Mesendoderm (in vitro differentiated cells): ENCODE data around the gene GMDS.
A peak's percentile ranks its signal among the peaks of the same experiment; 100 is the strongest.

ENCODE experiments used
- DNase-seq: peaks from one replicate; pipeline ENCODE4 v3.0.0; 2013
- H2AK5ac ChIP-seq: 2 replicates; pipeline ENCODE4 v1.6.1; 2013; ENCODE audit warnings: low read length, inconsistent platforms
- H2BK120ac ChIP-seq: 2 replicates; pipeline ENCODE4 v1.6.1; 2013; ENCODE audit warnings: low read depth, mild to moderate bottlenecking, low read length, moderate library complexity, mixed read lengths
- H2BK15ac ChIP-seq: replicated peaks from 2 replicates; pipeline ENCODE4 v1.6.1; 2013; ENCODE audit warnings: low read depth, mild to moderate bottlenecking, moderate library complexity
- H2BK5ac ChIP-seq: 2 replicates; pipeline ENCODE4 v1.6.1; 2013; ENCODE audit warnings: low read length, inconsistent platforms
- H3K18ac ChIP-seq: 2 replicates; pipeline ENCODE4 v1.6.1; 2013; ENCODE audit warnings: mild to moderate bottlenecking, low read length, mixed read lengths
- H3K23ac ChIP-seq: one replicate; pipeline ENCODE4 v1.6.1; 2013; ENCODE audit warnings: low read length
- H3K27ac ChIP-seq: 2 replicates; pipeline ENCODE4 v1.5.1; 2013; ENCODE audit warnings: low read depth, mild to moderate bottlenecking, inconsistent platforms, low read length, moderate library complexity
- H3K27me3 ChIP-seq: 2 replicates; pipeline ENCODE4 v1.6.1; 2013; ENCODE audit warnings: low read length, control low read depth, mild to moderate bottlenecking, inconsistent platforms; ENCODE audit not compliant: insufficient read depth, poor library complexity
- H3K36me3 ChIP-seq: 2 replicates; pipeline ENCODE4 v1.6.1; 2013; ENCODE audit warnings: low read length, inconsistent platforms; ENCODE audit not compliant: control insufficient read depth, insufficient read depth
- H3K4ac ChIP-seq: one replicate; pipeline ENCODE4 v1.6.1; 2013; ENCODE audit warnings: low read depth, mild to moderate bottlenecking, low read length, moderate library complexity
- H3K4me1 ChIP-seq: 2 replicates; pipeline ENCODE4 v1.6.1; 2013; ENCODE audit warnings: low read depth, low read length, inconsistent platforms; ENCODE audit not compliant: control insufficient read depth
- H3K4me2 ChIP-seq: 2 replicates; pipeline ENCODE4 v1.6.1; 2013; ENCODE audit warnings: low read length
- H3K4me3 ChIP-seq: 2 replicates; pipeline ENCODE4 v1.5.1; 2013; ENCODE audit warnings: mild to moderate bottlenecking, low read length
- H3K56ac ChIP-seq: one replicate; pipeline ENCODE4 v1.6.1; 2013; ENCODE audit warnings: low read length
- H3K79me1 ChIP-seq: 2 replicates; pipeline ENCODE4 v1.6.1; 2013; ENCODE audit warnings: low read length, inconsistent platforms
- H3K79me2 ChIP-seq: 2 replicates; pipeline ENCODE4 v1.6.1; 2013; ENCODE audit warnings: mild to moderate bottlenecking, low read length; ENCODE audit not compliant: control insufficient read depth, insufficient read depth
- H3K9ac ChIP-seq: 2 replicates; pipeline ENCODE4 v1.6.1; 2013; ENCODE audit warnings: low read length, inconsistent platforms
- H4K5ac ChIP-seq: one replicate; pipeline ENCODE4 v1.6.1; 2013; ENCODE audit warnings: low read length
- H4K8ac ChIP-seq: one replicate; pipeline ENCODE4 v1.6.1; 2013; ENCODE audit warnings: low read depth, mild to moderate bottlenecking, control low read depth, low read length, moderate library complexity
- WGBS: extraction: QIAGEN DNeasy Blood & Tissue Kit; methylation state at CpG from one replicate; pipeline ENCODE4 v1.1.7; 2013; ENCODE audit warnings: low lambda C conversion rate, missing lambda C conversion rate; ENCODE audit not compliant: insufficient coverage; ENCODE audit errors: extremely low coverage; 5-methylcytosine and 5-hydroxymethylcytosine counted together

GMDS gene

GRCh38 chr6:1842334-1842733 lies 403.1 kb downstream of the GMDS start:
- H3K4me2 ChIP-seq = no peak overlapping the region
- H2BK15ac ChIP-seq = no peak overlapping the region
- H2AK5ac ChIP-seq = no peak overlapping the region
- no peak overlapping the region for H3K4me3 ChIP-seq
- no peak overlapping the region for H3K27ac ChIP-seq
- H3K18ac ChIP-seq = no peak overlapping the region
- H3K56ac ChIP-seq = no peak overlapping the region
- H3K23ac ChIP-seq = no peak overlapping the region
- no peak overlapping the region for H4K5ac ChIP-seq
- no peak for DNase-seq
- H2BK120ac ChIP-seq = no peak overlapping the region
- no peak overlapping the region for H3K4ac ChIP-seq
- no peaks in the 10 kb centered on the region for H3K79me1 ChIP-seq
- no peak overlapping the region for H4K8ac ChIP-seq
- no peak overlapping the region for H2BK5ac ChIP-seq
- no CpG with 5 or more reads among the region's 2 CpGs for WGBS
- peaks cover 4% of the 10 kb centered on the region for H3K4me1 ChIP-seq
- no peaks in the 10 kb centered on the region for H3K79me2 ChIP-seq
- H3K36me3 ChIP-seq = no peaks in the 10 kb centered on the region
- H3K27me3 ChIP-seq = no peaks in the 10 kb centered on the region
- no peak overlapping the region for H3K9ac ChIP-seq

DNA sequence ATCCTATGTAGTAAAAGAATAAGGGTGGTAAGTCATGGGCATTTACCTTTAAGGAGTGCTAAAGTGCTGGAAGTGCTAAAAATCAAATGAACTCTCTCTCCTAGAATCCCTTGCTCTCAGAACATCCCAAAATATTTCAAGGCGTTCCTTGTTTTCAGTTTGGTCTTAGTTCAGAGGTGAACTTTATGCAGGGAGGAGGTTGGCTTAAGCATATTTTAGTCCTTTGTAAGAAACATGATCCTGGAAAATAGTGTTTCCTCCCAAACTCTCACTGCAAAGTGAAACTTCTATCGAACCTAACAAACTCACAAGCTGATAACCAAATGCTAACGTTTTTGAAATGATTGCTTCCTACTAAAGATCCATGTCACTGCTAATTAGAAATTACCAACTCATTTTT lies 404.3 kb downstream of the GMDS start:
- no peaks in the 10 kb centered on the region for H3K79me2 ChIP-seq
- no CpG with 5 or more reads among the region's 3 CpGs for WGBS
- no peak overlapping the region for H4K8ac ChIP-seq
- no peak overlapping the region for H2BK5ac ChIP-seq
- no peak overlapping the region for H3K4ac ChIP-seq
- H3K4me2 ChIP-seq = no peak overlapping the region
- H2BK120ac ChIP-seq = no peak overlapping the region
- no peak overlapping the region for H3K23ac ChIP-seq
- H3K4me1 ChIP-seq = peaks cover 4% of the 10 kb centered on the region
- no peak overlapping the region for H2AK5ac ChIP-seq
- H3K56ac ChIP-seq = no peak overlapping the region
- H3K36me3 ChIP-seq = no peaks in the 10 kb centered on the region
- no peak overlapping the region for H2BK15ac ChIP-seq
- no peak overlapping the region for H4K5ac ChIP-seq
- no peak overlapping the region for H3K18ac ChIP-seq
- H3K9ac ChIP-seq = no peak overlapping the region
- no peaks in the 10 kb centered on the region for H3K27me3 ChIP-seq
- no peak overlapping the region for H3K4me3 ChIP-seq
- no peak for DNase-seq
- no peak overlapping the region for H3K27ac ChIP-seq
- H3K79me1 ChIP-seq = no peaks in the 10 kb centered on the region

- no peak overlapping the region for H3K18ac ChIP-seq
- H3K27me3 ChIP-seq = no peaks in the 10 kb centered on the region
- H2BK15ac ChIP-seq = no peak overlapping the region
- H2AK5ac ChIP-seq = no peak overlapping the region
- H3K4me2 ChIP-seq = no peak overlapping the region
- no CpG with 5 or more reads among the region's 13 CpGs for WGBS
- no peak overlapping the region for H3K27ac ChIP-seq
- DNase-seq = no peak
- no peak overlapping the region for H3K9ac ChIP-seq
- H2BK5ac ChIP-seq = no peak overlapping the region
- no peak overlapping the region for H4K5ac ChIP-seq
- no peak overlapping the region for H3K23ac ChIP-seq
- no peak overlapping the region for H4K8ac ChIP-seq
- H3K4me1 ChIP-seq = peaks cover 4% of the 10 kb centered on the region
- no peaks in the 10 kb centered on the region for H3K79me2 ChIP-seq
- H3K56ac ChIP-seq = no peak overlapping the region
- H3K79me1 ChIP-seq = no peaks in the 10 kb centered on the region
- H3K36me3 ChIP-seq = no peaks in the 10 kb centered on the region
- no peak overlapping the region for H2BK120ac ChIP-seq
- H3K4me3 ChIP-seq = no peak overlapping the region
- no peak overlapping the region for H3K4ac ChIP-seq
Measured at GRCh38 chr6:1840491-1841121, 404.8 kb downstream of the GMDS start.

DNA sequence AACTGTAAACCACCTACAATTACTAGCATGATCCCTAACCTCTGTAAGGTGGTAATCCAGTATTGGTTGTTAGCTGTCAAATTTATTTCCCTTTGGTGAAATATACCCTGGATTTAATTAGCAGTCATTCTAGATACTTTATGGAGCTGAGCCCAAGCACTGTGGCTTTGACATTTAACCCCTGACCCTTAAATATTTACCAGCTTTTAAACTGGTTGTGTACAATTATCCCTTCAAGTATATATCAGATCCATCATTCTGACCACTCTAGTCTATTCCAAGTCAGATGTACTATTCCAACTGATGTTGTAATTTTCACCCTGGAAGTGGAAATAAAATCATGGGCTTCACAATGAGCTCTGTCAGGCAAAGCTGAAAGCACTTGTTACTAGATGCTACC lies 406.0 kb downstream of the GMDS start:
- no peaks in the 10 kb centered on the region for H3K79me1 ChIP-seq
- H3K56ac ChIP-seq = no peak overlapping the region
- H3K36me3 ChIP-seq = no peaks in the 10 kb centered on the region

DNA sequence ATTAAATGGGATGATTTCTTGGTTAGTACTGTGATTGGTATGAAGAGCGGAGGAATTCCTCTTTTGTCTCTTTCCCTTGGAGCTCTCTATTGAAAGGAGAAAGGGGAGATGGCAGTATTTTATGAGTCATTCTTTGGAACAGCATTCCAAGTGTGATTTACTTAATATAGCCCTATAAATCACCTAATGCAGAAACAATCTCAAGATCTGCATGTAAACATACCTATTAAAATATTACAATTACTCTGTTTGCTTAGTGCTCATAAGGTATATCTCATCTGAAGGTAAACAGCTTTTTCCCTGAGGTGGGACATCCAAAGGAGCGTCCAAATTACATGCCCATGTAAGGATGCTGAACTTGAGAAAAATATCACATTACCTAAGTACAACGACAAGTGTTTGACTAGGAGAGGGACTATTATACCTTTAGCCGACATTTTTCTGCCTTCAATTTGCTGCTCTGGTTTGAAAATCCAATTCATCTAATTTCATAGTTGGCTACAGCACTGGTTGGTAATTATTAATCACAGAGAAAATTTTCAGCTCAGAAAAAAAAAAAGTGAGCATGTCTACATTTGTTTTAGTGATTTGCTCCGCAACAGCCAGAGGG lies 406.7 kb downstream of the GMDS start:
- H3K79me1 ChIP-seq = no peaks in the 10 kb centered on the region
- no peak overlapping the region for H2BK15ac ChIP-seq
- H3K18ac ChIP-seq = no peak overlapping the region
- no CpG with 5 or more reads among the region's 5 CpGs for WGBS
- H4K8ac ChIP-seq = no peak overlapping the region
- no peaks in the 10 kb centered on the region for H3K27me3 ChIP-seq
- peak; percentile 26 for DNase-seq
- no peaks in the 10 kb centered on the region for H3K36me3 ChIP-seq
- H2AK5ac ChIP-seq = no peak overlapping the region
- H2BK5ac ChIP-seq = no peak overlapping the region
- peaks cover 4% of the 10 kb centered on the region for H3K4me1 ChIP-seq
- no peak overlapping the region for H3K4me2 ChIP-seq
- no peak overlapping the region for H4K5ac ChIP-seq
- no peak overlapping the region for H3K9ac ChIP-seq
- no peak overlapping the region for H3K56ac ChIP-seq
- H3K4me3 ChIP-seq = no peak overlapping the region
- H2BK120ac ChIP-seq = no peak overlapping the region
- no peaks in the 10 kb centered on the region for H3K79me2 ChIP-seq
- H3K23ac ChIP-seq = no peak overlapping the region
- H3K27ac ChIP-seq = no peak overlapping the region
- H3K4ac ChIP-seq = no peak overlapping the region

More for the DNA sequence above, 406.0 kb downstream of the GMDS start:
- DNase-seq = no peak
- H2BK15ac ChIP-seq = no peak overlapping the region
- H4K8ac ChIP-seq = no peak overlapping the region
- no peak overlapping the region for H3K4me3 ChIP-seq
- no peaks in the 10 kb centered on the region for H3K79me2 ChIP-seq
- no peak overlapping the region for H3K23ac ChIP-seq
- no peak overlapping the region for H4K5ac ChIP-seq
- no peak overlapping the region for H2AK5ac ChIP-seq
- no peak overlapping the region for H3K4ac ChIP-seq
- H2BK5ac ChIP-seq = no peak overlapping the region
- no peak overlapping the region for H2BK120ac ChIP-seq
- H3K4me2 ChIP-seq = no peak overlapping the region
- H3K4me1 ChIP-seq = peaks cover 4% of the 10 kb centered on the region
- H3K27me3 ChIP-seq = no peaks in the 10 kb centered on the region
- H3K9ac ChIP-seq = no peak overlapping the region
- H3K27ac ChIP-seq = no peak overlapping the region
- H3K18ac ChIP-seq = no peak overlapping the region

DNA sequence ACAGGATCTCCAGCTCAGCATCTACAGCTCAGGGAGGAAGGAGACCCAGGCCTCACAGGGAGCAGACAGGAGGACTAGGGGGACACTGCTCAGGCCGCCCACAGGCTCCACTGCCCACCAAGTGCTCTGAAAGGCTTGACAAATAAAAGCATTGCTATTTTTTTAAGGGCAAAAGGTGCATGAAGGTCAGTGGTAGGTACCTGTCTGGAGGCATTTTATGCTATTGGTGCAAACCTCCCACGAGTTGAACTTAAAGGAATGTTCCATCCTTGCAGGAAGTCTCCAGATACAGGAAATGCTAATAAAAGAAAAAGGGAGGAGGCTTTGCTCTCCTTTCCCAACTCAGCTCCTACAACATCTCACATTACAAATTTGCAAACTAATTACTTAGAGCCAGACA lies 407.6 kb downstream of the GMDS start:
- no peak overlapping the region for H3K23ac ChIP-seq
- H3K36me3 ChIP-seq = no peaks in the 10 kb centered on the region
- H3K79me1 ChIP-seq = no peaks in the 10 kb centered on the region
- DNase-seq = peak; percentile 54
- H3K9ac ChIP-seq = no peak overlapping the region
- H2BK120ac ChIP-seq = no peak overlapping the region
- peak overlapping the region; percentile 31 for H3K18ac ChIP-seq
- H3K27me3 ChIP-seq = no peaks in the 10 kb centered on the region
- no peak overlapping the region for H2AK5ac ChIP-seq
- H3K27ac ChIP-seq = no peak overlapping the region
- no peak overlapping the region for H4K8ac ChIP-seq
- H3K56ac ChIP-seq = no peak overlapping the region
- H3K4ac ChIP-seq = peak overlapping the region; percentile 43
- H4K5ac ChIP-seq = no peak overlapping the region
- no peaks in the 10 kb centered on the region for H3K79me2 ChIP-seq
- H3K4me2 ChIP-seq = no peak overlapping the region
- H2BK5ac ChIP-seq = no peak overlapping the region
- H3K4me3 ChIP-seq = no peak overlapping the region
- no peak overlapping the region for H2BK15ac ChIP-seq
- no CpG with 5 or more reads among the region's 2 CpGs for WGBS
- peaks cover 4% of the 10 kb centered on the region for H3K4me1 ChIP-seq
